GM12872 (cell line): Measurements from ENCODE around the gene DPT.
A peak's percentile ranks its signal among the peaks of the same experiment; 100 is the strongest.

Experiments used
- TF ChIP-seq, protein P1 (sequence below): IDR thresholded peaks from 3 replicates; pipeline ENCODE4 v1.5.1; 2011; ENCODE audit warnings: low read depth, mild to moderate bottlenecking, low read length, moderate library complexity; ENCODE audit not compliant: insufficient read depth

DPT gene

DNA sequence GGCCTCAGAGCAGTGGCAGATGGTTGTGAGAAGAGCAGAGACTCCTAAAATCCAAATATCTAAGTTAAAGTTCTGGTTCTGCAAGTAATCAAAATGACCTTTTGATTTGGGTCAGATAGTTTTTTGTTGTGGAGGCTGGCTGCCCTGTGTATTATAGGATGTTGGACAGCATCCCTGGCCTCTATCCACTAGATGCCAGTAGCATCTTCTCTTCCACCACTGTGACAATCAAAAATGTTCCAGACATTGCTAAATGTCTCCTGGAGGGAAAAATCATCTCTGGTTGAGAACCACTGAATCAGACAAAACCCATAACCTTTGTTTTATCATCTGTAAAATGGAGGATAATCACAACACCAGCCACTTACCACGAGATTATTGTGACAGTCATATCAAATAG, 5.9 kb upstream of the DPT start:
- TF ChIP-seq, protein P1, sequence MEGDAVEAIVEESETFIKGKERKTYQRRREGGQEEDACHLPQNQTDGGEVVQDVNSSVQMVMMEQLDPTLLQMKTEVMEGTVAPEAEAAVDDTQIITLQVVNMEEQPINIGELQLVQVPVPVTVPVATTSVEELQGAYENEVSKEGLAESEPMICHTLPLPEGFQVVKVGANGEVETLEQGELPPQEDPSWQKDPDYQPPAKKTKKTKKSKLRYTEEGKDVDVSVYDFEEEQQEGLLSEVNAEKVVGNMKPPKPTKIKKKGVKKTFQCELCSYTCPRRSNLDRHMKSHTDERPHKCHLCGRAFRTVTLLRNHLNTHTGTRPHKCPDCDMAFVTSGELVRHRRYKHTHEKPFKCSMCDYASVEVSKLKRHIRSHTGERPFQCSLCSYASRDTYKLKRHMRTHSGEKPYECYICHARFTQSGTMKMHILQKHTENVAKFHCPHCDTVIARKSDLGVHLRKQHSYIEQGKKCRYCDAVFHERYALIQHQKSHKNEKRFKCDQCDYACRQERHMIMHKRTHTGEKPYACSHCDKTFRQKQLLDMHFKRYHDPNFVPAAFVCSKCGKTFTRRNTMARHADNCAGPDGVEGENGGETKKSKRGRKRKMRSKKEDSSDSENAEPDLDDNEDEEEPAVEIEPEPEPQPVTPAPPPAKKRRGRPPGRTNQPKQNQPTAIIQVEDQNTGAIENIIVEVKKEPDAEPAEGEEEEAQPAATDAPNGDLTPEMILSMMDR = peak; percentile 25; the same call in 1 of the 3 replicates

- TF ChIP-seq, protein P1 = no peak
Observed at GRCh38 chr1:168734271-168734670, 5.3 kb upstream of the DPT start.

DNA sequence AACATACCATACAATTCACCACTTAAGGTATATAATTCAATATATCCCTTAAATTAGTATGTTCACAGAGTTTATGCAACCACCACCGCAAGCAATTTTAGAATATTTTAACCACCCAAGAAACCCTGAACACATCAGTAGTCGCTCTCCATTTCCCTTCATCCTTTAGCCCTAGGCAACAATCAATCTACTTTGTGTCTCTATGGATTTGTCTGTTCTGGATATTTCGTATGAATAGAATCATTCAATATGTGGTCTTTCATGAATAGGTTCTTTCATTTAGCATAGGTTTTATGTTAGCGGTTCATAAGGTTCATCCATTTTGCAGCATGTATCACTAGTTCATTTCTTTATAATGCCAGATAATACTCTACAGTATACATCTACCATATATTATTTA, 4.2 kb upstream of the DPT start:
- TF ChIP-seq, protein P1 = no peak

- TF ChIP-seq, protein P1 = no peak
Observed at GRCh38 chr1:168732736-168733135, 3.7 kb upstream of the DPT start.

DNA sequence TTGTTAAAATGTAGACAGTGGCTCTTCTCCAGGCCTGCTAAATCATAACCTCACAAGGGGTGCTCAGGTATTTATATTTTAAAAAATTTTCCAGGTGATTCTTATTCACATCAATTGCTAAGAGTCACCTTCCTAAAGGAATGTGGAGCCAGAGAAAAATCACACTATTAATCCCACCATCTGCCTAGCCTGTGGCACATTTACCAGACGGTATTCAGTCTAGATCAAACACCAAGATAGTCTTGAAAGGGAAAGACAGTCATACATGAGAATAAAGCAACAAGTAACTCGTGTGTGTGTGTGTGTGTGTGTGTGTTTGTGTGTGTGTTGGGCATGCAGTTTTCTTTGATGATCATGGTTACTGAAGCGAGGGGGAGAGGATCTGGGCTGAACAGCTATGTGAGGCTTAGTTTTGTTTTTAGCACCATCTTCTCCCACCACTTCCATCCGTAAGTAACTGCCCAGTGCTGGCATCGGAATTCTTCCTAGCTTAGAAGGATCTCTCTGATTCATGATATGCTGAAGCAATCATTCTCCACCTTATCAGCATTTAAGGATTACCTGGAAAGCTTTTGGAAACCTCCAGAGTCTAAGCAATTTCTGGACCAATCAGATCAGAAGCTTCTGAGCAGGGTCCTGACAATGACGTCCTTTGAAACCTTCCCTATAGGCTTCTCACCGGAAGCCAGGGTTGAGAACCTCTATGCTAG, 2.4 kb upstream of the DPT start:
- TF ChIP-seq, protein P1 = no peak

DNA sequence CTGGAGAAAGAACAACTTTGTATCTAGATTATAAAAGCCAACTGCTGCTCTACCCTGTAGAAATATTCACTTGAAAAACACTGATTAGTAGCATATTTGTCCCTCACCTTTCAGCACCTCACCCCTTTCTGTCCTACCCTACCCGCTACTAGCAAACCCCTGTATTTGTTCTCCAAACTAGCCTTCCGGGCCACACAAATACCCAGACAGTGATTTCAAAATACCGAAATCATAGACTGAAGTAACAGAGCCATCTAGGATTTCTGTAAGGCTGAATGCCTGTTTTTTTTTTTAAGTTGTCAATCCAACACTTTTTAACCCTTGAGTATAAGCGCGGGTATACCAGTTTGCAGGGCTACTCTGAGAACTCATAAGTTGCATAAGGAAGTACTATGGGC, 398 bp upstream of the DPT start:
- TF ChIP-seq, protein P1 = no peak

DNA sequence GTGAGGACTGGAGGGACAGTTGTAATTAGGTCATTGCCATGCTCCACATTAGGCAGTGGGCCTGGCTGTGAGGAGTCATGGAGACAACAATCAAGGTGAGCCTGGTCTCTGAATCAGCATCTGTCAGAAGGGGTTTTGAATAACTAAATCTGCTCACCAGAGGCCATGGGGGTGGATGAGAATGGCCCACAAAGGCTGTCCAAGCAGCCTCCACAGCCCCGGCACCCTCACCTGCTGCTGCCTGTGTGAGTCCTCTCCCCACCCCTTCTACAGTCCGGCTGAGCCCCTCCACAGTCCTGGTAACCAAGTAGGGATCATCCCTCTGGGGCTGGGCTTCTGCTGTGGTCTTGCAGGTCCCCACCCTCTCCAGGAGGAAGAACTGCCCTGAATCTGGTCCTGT, 2.3 kb downstream of the DPT start:
- TF ChIP-seq, protein P1 = no peak
